Right lobe of liver (tissue), 4 donors: Measurements from ENCODE around the gene GLYATL3.

Experiments used
- POLR2A ChIP-seq: fragments of 450-650 bp; IDR thresholded peaks from one replicate; pipeline ENCODE4 v1.6.1; 2017; ENCODE audit warnings: antibody characterized with exemption, mild to moderate bottlenecking
- TF ChIP-seq, protein P1 (sequence below), 4 donors: fragments of 200-600 bp in 3 of 4; fragments of 450-650 bp in 1 of 4; IDR thresholded peaks; one replicate each; pipeline versions ENCODE4 v1.5.1 to v1.8.0; 2016 to 2022; ENCODE audit warnings: antibody characterized with exemption in 4 of 4, mild to moderate bottlenecking in 2 of 4
- donor health status: DM: no; HTN: no; CAD: no.
- donor health status: DM: no; HTN: no; CAD: no.
- donor health status: DM: no; HTN: yes; CAD: no.

DNA sequence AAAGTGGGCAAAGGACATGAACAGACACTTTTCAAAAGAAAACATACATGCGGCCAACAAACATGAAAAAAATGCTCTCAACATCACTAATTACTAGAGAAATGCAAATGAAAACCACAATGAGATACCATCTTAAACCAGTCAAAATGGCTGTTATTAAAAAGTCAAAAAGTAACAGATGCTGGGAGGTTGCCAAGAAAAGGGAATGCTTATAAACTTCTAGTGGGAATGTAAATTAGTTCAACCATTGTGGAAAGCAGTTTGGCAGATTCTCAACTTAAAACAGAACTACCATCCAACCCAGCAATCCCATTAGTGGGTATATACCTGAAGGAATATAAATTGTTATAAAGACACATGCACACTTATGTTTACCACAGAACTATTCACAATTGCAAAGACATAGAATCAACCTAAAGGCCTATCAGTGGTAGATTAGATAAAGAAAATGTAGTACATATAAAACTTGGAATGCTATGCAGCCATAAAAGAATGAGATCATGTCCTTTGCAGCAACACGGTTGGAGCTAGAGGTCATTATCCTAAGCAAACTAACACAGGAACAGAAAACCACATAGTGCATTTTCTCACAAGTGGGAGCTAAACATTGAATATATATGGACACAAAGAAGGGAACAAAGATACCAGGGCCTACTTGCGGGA, 20.3 kb upstream of the GLYATL3 start:
- TF ChIP-seq, protein P1, sequence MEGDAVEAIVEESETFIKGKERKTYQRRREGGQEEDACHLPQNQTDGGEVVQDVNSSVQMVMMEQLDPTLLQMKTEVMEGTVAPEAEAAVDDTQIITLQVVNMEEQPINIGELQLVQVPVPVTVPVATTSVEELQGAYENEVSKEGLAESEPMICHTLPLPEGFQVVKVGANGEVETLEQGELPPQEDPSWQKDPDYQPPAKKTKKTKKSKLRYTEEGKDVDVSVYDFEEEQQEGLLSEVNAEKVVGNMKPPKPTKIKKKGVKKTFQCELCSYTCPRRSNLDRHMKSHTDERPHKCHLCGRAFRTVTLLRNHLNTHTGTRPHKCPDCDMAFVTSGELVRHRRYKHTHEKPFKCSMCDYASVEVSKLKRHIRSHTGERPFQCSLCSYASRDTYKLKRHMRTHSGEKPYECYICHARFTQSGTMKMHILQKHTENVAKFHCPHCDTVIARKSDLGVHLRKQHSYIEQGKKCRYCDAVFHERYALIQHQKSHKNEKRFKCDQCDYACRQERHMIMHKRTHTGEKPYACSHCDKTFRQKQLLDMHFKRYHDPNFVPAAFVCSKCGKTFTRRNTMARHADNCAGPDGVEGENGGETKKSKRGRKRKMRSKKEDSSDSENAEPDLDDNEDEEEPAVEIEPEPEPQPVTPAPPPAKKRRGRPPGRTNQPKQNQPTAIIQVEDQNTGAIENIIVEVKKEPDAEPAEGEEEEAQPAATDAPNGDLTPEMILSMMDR (IDR thresholded peaks at IDR 0.05) = no peak
- TF ChIP-seq POLR2A = no peak
